Stimulated activated CD4-positive, alpha-beta T cell treated with anti-CD3 and anti-CD28 coated beads, Interleukin-12 subunit alpha, Interleukin-12 subunit beta, amount 100 ng/mL, for 24 hours (primary cell): ENCODE data around the gene WSB2.
"Not testable (repeated sequence)": the region's sequence is repeated elsewhere in the genome, so short reads cannot be mapped to it uniquely, and the experiment has no call there.

Source experiments
- DNase-seq, 2 experiments: peaks; one replicate each; pipeline ENCODE4 v3.0.0-alpha.2; 2020; ENCODE audit warnings: low read depth in 2 of 2

WSB2 gene

DNA sequence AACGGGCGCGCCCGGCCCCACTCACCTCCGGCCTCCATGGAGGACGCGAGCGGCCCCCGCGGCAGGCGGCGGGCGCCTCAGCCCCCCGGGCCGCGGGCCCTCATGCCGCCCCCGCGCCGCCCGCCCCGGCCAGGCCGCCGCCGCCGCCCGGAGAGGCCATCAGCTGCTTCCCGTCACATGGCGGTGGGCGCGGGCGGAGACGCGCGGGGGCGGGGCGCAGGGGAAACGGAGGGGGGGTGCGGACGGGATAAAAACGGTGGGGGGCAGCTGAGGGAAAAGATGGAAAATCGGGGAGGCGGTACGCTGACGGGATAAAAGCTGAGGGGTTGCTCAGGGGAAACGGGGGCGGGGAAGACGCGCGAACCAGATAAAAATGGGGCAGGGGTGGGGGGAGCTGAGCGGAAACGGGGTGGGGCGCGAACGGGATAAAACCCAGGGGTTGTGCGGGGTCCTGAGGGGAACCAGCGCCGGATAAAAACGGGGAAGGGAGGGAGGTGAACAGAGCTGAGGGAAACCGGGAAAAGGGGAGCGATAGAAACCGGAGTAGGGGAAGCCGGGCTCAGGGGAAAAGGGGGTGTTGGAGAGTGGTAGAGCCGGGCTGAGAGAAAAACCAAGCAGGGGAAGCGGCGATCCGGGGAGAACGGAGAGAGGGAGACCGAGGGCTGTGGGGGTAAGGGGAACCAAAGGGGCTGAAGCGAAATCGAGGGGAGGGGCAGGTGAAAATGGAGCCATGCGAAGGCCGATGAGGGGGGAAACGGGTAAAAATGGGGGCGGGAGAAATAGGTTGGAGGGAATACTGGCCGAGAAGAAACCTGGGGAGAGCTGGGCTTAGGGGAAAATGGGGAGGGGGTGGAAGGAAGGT is at the start of gene WSB2:
Gene WSB2, minus strand, starts transcription at position 169 of the 862 bp plus-strand sequence. Its CDS starts 131 bp downstream, at position 38.
- DNase-seq = peak in 1 of 2 experiments; percentile 55

GRCh38 chr12:118109088-118109487 is 48.1 kb upstream of the WSB2 start:
- DNase-seq = no peak

DNA sequence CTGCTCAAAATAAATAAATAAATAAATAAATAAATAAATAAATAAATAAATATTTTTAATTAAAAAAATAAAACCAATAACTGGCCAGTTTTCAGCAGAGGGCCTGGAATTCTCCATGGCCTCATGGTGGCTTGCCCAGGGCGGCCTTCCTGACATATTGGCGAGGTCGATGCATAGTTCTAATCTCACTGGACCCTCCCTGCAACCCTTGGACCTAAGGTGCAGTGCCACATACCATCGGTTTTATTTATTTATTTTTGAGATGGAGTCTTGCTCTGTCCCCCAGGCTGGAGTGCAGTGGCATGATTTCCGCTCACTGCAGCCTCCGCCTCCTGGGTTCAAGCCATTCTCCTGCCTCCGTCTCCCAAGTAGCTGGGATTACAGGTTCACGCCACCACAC is 46.7 kb upstream of the WSB2 start:
- DNase-seq = no peak

DNA sequence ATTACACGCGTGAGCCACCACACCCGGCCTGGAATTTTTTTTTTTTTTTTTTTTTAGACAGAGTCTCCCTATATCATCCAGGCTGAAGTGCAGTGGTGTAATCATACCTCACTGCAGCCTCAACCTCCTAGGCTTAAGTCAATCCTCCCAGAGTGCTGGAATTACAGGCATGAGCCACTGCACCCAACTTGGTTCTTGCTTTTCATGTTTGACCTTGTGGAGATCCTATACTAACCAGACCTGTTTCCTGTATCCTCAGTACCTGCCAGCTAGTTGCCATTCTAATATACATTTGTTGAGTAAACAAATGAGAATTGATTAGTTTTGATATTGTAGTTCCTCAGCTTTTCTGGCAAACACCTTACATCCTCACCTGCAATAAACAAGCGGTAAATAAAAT is 46.0 kb upstream of the WSB2 start:
- no peak for DNase-seq

GRCh38 chr12:118103601-118104382 is 42.8 kb upstream of the WSB2 start, which contains the start of gene VSIG10:
VSIG10 (minus strand) TSS chr12:118104011; CDS start chr12:118103671, 340 bp downstream.
- DNase-seq = peak in 1 of 2 experiments; percentile 12

- DNase-seq = no peak
These were observed 42.2 kb upstream of the WSB2 start for GRCh38 chr12:118103201-118103600.

GRCh38 chr12:118102609-118103008 is 41.6 kb upstream of the WSB2 start:
- no peak for DNase-seq

DNA sequence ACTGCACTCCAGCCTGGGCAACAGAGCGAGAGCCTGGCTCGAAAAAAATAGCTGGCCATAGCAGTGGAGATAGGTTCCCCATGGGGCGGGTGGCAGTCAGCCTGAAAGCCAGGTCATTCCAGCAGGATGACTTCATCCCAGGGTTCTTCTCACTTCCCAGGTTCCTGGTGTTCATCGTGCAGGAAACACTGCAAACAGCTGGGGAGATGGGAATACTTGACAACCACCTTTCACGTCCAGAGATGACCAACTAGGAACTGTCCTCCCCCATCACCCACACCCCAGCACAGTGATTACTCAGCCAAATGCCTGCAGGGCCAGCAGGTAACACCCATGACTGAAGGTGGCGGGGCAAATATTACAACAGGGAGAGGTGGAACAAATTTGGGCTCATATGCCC is 41.1 kb upstream of the WSB2 start:
- DNase-seq = no peak

GRCh38 chr12:118101051-118101450 is 40.1 kb upstream of the WSB2 start:
- DNase-seq = no peak

DNA sequence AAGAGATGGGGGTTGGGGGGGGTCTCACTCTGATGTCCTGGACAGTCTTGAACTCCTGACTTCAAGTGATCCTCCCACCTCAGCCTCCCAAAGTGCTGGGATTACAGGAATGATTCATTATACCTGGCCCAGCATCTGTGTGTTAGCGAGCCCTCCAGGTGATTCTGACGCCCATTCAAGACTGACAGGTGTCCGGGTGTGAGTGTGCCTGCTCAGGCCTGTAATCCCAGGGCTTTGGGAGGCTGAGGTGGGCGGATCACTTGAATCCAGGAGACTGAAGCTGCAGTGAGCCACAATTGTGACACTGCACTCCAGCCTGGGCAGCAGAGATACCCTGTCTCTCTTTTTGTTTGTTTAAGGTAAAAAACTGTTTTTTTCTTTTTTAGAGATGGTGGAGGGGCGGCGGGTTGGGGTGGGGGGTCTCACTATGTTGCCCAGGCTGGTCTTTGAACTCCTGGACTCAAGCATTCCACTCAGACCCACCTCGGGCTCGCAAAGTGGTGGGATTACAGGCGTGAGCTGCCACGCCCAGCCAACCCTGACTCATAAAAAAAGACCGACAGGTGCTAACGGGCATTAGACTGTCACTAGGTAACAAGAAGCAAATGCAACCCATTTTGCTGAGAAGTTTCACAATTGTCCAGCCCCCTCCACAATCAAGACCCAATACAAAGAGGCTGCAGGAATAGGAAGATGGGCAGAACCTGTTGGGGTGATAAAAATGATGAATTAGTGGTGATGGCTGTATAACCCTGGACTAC is 38.1 kb upstream of the WSB2 start:
- no peak for DNase-seq

DNA sequence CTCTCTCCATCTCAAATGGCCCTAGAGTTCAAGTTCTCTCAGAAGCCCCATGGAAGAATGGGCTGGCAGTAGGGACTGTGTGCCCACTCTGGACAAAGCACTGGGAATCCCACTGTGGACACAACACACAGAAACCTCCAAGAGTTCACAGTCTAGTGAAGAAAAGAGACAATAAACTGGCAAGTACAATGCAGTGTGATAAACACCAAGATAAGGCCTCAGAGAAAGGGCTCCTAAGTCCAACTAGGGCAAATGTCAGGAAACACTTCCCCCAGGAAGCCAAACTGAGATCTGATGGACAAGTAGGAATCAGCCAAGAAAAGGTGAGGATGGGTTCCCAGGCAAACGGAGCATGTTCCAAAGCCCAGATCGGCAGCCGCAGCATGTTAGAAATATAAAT is 37.4 kb upstream of the WSB2 start:
- no peak for DNase-seq

DNA sequence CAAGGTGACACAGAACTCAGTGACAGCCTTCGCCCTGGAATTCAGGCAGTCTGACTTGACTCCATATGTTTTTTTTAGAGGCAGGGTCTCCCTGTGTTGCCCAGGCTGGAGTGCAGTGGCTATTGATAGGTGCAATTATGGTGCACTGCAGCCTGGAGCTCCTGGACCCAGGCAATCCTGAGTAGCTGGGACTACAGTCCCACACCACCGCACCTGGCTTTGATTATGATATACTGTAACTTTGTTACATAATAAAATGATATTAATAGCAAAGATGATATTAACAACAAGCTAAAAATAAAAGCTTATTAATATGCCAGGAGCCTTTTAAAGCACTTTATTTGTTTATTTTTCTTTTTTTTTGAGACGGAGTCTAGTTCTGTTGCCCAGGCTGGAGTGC is 33.1 kb upstream of the WSB2 start:
- no peak for DNase-seq

- no peak for DNase-seq
These were observed 28.8 kb upstream of the WSB2 start for GRCh38 chr12:118089782-118090181.

- no peak for DNase-seq
These were observed 21.2 kb upstream of the WSB2 start for GRCh38 chr12:118082161-118082560.

- not testable (repeated sequence) for DNase-seq
These were observed 20.5 kb upstream of the WSB2 start for GRCh38 chr12:118081521-118081920.

DNA sequence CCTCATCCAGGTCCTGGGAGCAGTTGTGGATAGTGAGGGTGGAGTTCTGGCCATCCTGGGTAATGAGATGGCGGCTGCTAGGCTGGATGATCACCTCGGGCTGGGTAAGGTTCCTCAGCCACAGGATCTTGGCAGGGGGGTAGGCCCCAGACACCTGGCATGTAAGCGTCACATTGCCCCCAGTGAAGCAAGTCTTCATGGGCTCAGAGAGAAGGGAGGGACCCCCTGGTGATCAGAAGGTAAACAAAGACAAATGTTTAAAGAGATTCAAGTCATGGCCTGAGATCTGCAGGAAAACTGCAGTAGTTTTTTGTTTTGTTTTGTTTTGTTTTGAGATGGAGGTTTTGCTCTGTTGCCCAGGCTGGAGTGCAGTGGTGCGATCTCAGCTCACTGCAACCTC is 12.8 kb upstream of the WSB2 start:
- DNase-seq = no peak

GRCh38 chr12:118070650-118071049 is 9.7 kb upstream of the WSB2 start:
- DNase-seq = no peak

DNA sequence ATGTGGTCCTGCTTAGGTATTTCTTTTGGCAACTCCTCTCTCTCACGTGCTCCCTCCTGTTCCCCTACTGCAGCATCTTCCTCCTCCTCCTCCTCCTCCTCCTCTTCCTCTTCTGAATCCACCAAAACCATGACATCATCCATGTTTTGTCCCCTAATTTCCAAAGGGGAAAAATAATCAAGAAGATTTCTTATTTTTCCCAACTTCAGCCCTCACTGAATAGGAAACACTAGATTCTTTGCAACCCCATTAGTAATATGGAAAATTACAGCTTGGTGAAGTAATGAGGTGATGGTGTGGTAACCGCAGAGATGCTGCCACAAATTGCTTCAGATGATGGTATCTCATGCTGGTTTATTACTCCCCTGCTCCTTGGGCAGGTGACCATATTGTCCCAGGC is 7.5 kb upstream of the WSB2 start:
- no peak for DNase-seq

- no peak for DNase-seq
These were observed 4.4 kb upstream of the WSB2 start for GRCh38 chr12:118065380-118065779.

- DNase-seq = no peak
These were observed 3.6 kb upstream of the WSB2 start for GRCh38 chr12:118064608-118065007.

DNA sequence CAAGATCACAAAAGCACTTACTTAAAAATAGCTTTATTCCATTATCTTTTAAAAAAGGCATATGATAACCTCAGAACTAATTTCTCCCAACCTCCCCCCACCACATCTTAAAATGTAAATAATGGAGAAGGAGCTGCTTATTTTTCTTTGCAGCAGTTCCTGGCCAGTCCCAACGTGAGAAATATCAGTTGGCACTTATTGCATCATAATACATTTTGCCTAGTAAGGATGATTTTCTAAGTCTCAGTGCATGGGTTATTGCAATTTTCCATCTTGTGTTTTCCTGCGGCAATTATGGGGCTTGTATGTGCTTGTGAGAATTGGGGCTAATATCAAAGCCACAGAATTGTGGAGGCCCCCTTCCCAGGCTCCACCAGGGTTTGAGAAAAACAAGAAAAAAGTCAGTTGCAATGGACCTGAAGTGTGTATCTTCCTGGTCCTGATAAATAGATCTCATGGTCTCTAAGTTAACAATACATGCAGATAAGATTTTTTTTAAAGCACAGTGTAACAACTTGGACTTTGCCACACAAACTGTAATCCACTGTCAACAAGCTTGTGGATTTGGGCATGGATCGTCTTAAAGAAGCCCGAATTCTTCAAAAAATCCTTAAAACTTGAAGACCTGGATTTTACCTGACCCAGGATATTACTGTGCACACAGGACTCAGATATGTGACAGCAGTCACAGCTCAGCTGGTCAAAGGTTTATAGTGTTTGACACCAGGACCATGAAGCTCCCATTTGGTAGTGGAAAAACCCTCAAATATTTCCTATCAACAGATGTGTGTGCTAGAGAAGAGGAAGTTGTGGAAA is 2.8 kb upstream of the WSB2 start:
- no peak for DNase-seq
